Daoy (cell line): ENCODE measurements around the gene IFIH1. TPM values are rescaled to one million over a fixed set of nuclear protein-coding genes. Genes with fewer than 3 reads are reported as not detected.

ENCODE experiments used
- DNase-seq: peaks from one replicate; pipeline ENCODE4 v3.0.0-alpha.2; 2015; ENCODE audit warnings: low read depth
- total RNA-seq: library from RNA; depleted of rRNA; stranded (reverse); fragments of >200 nt; shearing (Covaris generic); gene quantifications from 2 replicates; pipeline ENCODE4 v1.2.3, GENCODE V29; 2014

IFIH1 gene
- total RNA-seq, 1 experiment from 2014 or later = 10.6 TPM

GRCh38 chr2:162257425-162257824 lies 61.1 kb downstream of the IFIH1 start:
- no peak for DNase-seq

GRCh38 chr2:162256591-162256991 lies 61.9 kb downstream of the IFIH1 start:
- DNase-seq = no peak

- DNase-seq = no peak
Observed at GRCh38 chr2:162254236-162254871, 64.1 kb downstream of the IFIH1 start.

- DNase-seq = no peak
Observed at GRCh38 chr2:162253435-162253834, 65.0 kb downstream of the IFIH1 start.

- no peak for DNase-seq
Observed at GRCh38 chr2:162252153-162252552, 66.3 kb downstream of the IFIH1 start.

GRCh38 chr2:162245781-162246180 lies 72.7 kb downstream of the IFIH1 start:
- peak; percentile 30 for DNase-seq

GRCh38 chr2:162245061-162245460 lies 73.4 kb downstream of the IFIH1 start:
- DNase-seq = no peak

GRCh38 chr2:162244541-162245031 lies 73.9 kb downstream of the IFIH1 start:
- peak; percentile 81 for DNase-seq

- DNase-seq = no peak
Observed at GRCh38 chr2:162243715-162244114, 74.8 kb downstream of the IFIH1 start.

- DNase-seq = peak; percentile 53
Observed at GRCh38 chr2:162243294-162243693, 75.2 kb downstream of the IFIH1 start, which contains the start of gene FAP. TSS of gene FAP (minus strand) at chr2:162243445. CDS start at chr2:162243327, 118 bp downstream.

- no peak for DNase-seq
Observed at GRCh38 chr2:162242586-162243280, 75.8 kb downstream of the IFIH1 start.

- no peak for DNase-seq
Observed at GRCh38 chr2:162241571-162241970, 76.9 kb downstream of the IFIH1 start.

GRCh38 chr2:162234620-162235462 lies 83.6 kb downstream of the IFIH1 start:
- no peak for DNase-seq

GRCh38 chr2:162233197-162233596 lies 85.3 kb downstream of the IFIH1 start:
- DNase-seq = no peak

GRCh38 chr2:162232671-162233070 lies 85.8 kb downstream of the IFIH1 start:
- no peak for DNase-seq

- no peak for DNase-seq
Observed at GRCh38 chr2:162232027-162232426, 86.5 kb downstream of the IFIH1 start.

GRCh38 chr2:162230761-162231160 lies 87.7 kb downstream of the IFIH1 start:
- DNase-seq = no peak

GRCh38 chr2:162226836-162227235 lies 91.6 kb downstream of the IFIH1 start:
- DNase-seq = no peak

GRCh38 chr2:162221064-162221463 lies 97.4 kb downstream of the IFIH1 start:
- peak; percentile 67 for DNase-seq

GRCh38 chr2:162220368-162220767 lies 98.1 kb downstream of the IFIH1 start:
- no peak for DNase-seq

- DNase-seq = no peak
Observed at GRCh38 chr2:162219426-162219825, 99.1 kb downstream of the IFIH1 start.

- no peak for DNase-seq
Observed at GRCh38 chr2:162217598-162217997, 100.9 kb downstream of the IFIH1 start.
